Activated CD4-positive, alpha-beta T cell treated with anti-CD3 and anti-CD28 coated beads, Interleukin-2, amount 50 U/mL, for 4 hours (primary cell): ENCODE data around the gene BTNL8.

Experiments
- DNase-seq, 2 experiments: peaks; one replicate each; pipeline ENCODE4 v3.0.0-alpha.2; 2020

Gene BTNL8

GRCh38 chr5:180898621-180899246, at the start of gene BTNL8:
Gene BTNL8 (plus strand): TSS chr5:180899159. CDS start chr5:180899311, 152 bp downstream.
- DNase-seq, result no peak

- DNase-seq, result no peak
These were observed 49.1 kb upstream of the BTNL8 start for GRCh38 chr5:180849827-180850226.

GRCh38 chr5:180850434-180851078, 48.4 kb upstream of the BTNL8 start:
- no peak for DNase-seq

- no peak for DNase-seq
These were observed 46.5 kb upstream of the BTNL8 start for GRCh38 chr5:180852495-180852894.

GRCh38 chr5:180853121-180853847, 45.7 kb upstream of the BTNL8 start:
- DNase-seq, result no peak

GRCh38 chr5:180853848-180854176, 45.1 kb upstream of the BTNL8 start:
- DNase-seq, result no peak

- no peak for DNase-seq
These were observed 40.4 kb upstream of the BTNL8 start for GRCh38 chr5:180858586-180858985.

- peak; percentile 35 to 38 for DNase-seq
These were observed 38.6 kb upstream of the BTNL8 start for GRCh38 chr5:180860273-180860886.

GRCh38 chr5:180860887-180861822, 37.8 kb upstream of the BTNL8 start, which contains the start of gene ZFP62:
Gene ZFP62 (minus strand): TSS chr5:180861276. CDS start chr5:180861219, 57 bp downstream.
- DNase-seq, result peak; percentile 79 to 80

- DNase-seq, result no peak
These were observed 36.3 kb upstream of the BTNL8 start for GRCh38 chr5:180862645-180863044.

- DNase-seq, result no peak
These were observed 32.8 kb upstream of the BTNL8 start for GRCh38 chr5:180865981-180866695.

- no peak for DNase-seq
These were observed 32.0 kb upstream of the BTNL8 start for GRCh38 chr5:180866985-180867384.

GRCh38 chr5:180868960-180869359, 30.0 kb upstream of the BTNL8 start:
- peak; percentile 54 to 60 for DNase-seq

- DNase-seq, result no peak
These were observed 29.4 kb upstream of the BTNL8 start for GRCh38 chr5:180869587-180869986.

- DNase-seq, result no peak
These were observed 28.5 kb upstream of the BTNL8 start for GRCh38 chr5:180870276-180871068.

GRCh38 chr5:180872419-180872818, 26.5 kb upstream of the BTNL8 start:
- DNase-seq, result no peak

- no peak for DNase-seq
These were observed 25.1 kb upstream of the BTNL8 start for GRCh38 chr5:180873615-180874520.

GRCh38 chr5:180874804-180875582, 24.0 kb upstream of the BTNL8 start:
- DNase-seq, result no peak

- no peak for DNase-seq
These were observed 23.0 kb upstream of the BTNL8 start for GRCh38 chr5:180875860-180876426.
